ENCODE results near the gene REXO5. TPM values are rescaled to one million over a fixed set of nuclear protein-coding genes. Genes with fewer than 3 reads are reported as not detected.

REXO5 gene
- total and polyA plus RNA-seq, 2 donors (not counting 3 experiments of a cell fraction or from before 2014, with no cell fraction given), result 2.3 to 11.5 TPM

- ChIA-PET POLR2A (no interaction called here), CTCF (no interaction called here)
- no peaks in the 10 kb centered on the region for H3K36me3 ChIP-seq (ENCODE audit: control insufficient read depth in 2 of 2, extremely low read depth in 1 of 2, insufficient read depth in 2 of 2, low read length in 2 of 2)
- no peak overlapping the region for H3K4me2 ChIP-seq (ENCODE audit: insufficient read depth, low read length)
- TF ChIP-seq FOS (IDR thresholded peaks at IDR 0.05; ENCODE audit: borderline replicate concordance, insufficient read depth, low read length), result no peak
- no peak for TF ChIP-seq POLR2A (IDR thresholded peaks at IDR 0.05; ENCODE audit: low read depth, low read length)
- TF ChIP-seq GATA2 (IDR thresholded peaks at IDR 0.05; ENCODE audit: insufficient read depth, insufficient read length, low read depth, low read length), result no peak
- no peak for TF ChIP-seq JUN (IDR thresholded peaks at IDR 0.05; ENCODE audit: borderline replicate concordance, insufficient read depth, insufficient read length, low read depth)
- no peak for TF ChIP-seq POLR2AphosphoS5 (IDR thresholded peaks at IDR 0.05; ENCODE audit: insufficient read depth, low read depth, low read length)
- no peak for TF ChIP-seq MAX (IDR thresholded peaks at IDR 0.05; ENCODE audit: insufficient read depth, insufficient read length)
- no peak for TF ChIP-seq CTCF (IDR thresholded peaks at IDR 0.05; ENCODE audit: extremely low read depth in 1 of 2, insufficient read depth in 1 of 2, low read depth in 1 of 2, low read length in 2 of 2)
- TF ChIP-seq EZH2 (IDR thresholded peaks at IDR 0.05; ENCODE audit: borderline replicate concordance, low read depth, low read length, severe bottlenecking), result no peak
- TF ChIP-seq MYC (IDR thresholded peaks at IDR 0.05; ENCODE audit: low read depth, low read length), result no peak
- no peak overlapping the region for H2AFZ ChIP-seq (ENCODE audit: low read depth, low read length)
- H3K27me3 ChIP-seq (ENCODE audit: control insufficient read depth in 2 of 2, insufficient read depth in 2 of 2, low read length in 2 of 2), result no peaks in the 10 kb centered on the region
- H3K4me1 ChIP-seq (ENCODE audit: control insufficient read depth, extremely low read depth, insufficient read depth, low read length), result peaks cover 11% of the 10 kb centered on the region
- no peaks in the 10 kb centered on the region for H3K9me3 ChIP-seq (replicated peaks; ENCODE audit: control insufficient read depth, insufficient read depth, low read length)
- no peak for FAIRE-seq
- DNase-seq (ENCODE audit: low read depth, low spot score), result no peak
- no peak overlapping the region for H3K9ac ChIP-seq (replicated peaks; ENCODE audit: extremely low read depth, insufficient read depth, low read length)
- H4K20me1 ChIP-seq (replicated peaks; ENCODE audit: control insufficient read depth, extremely low read depth, insufficient read depth, low read length), result no peaks in the 10 kb centered on the region
- H3K9me1 ChIP-seq (replicated peaks; ENCODE audit: control insufficient read depth, extremely low read depth, insufficient read depth, low read length), result no peaks in the 10 kb centered on the region
- H3K4me3 ChIP-seq (replicated peaks in 1 of 3; ENCODE audit: insufficient read depth in 1 of 3, low read depth in 1 of 3, low read length in 3 of 3), result no peak overlapping the region
- intact Hi-C loops (cut with micrococcal nuclease), result no loop called here
- no peak overlapping the region for H3K27ac ChIP-seq (ENCODE audit: insufficient read depth, low read depth, low read length)
- no peaks in the 10 kb centered on the region for H3K79me2 ChIP-seq (ENCODE audit: control insufficient read depth, insufficient read depth, low read length)
- no TSS peak for BruUV-seq (replicated peaks)
- dilution Hi-C loops (cut with MboI; ENCODE audit: extremely low pct_ligation_motif_present, low sequenced_read_pairs), result no loop called here
Measured at GRCh38 chr16:20811889-20812439, 5.6 kb downstream of the REXO5 start.

Data from endothelial cell of umbilical vein (primary cell).